Activated effector memory CD4-positive, alpha-beta T cell treated with anti-CD3 and anti-CD28 coated beads, Interleukin-2, amount 50 U/mL, for 16 hours (primary cell): Measurements from ENCODE around the gene HELZ.
A peak's percentile ranks its signal among the peaks of the same experiment; 100 is the strongest.
"Not testable (repeated sequence)": the region's sequence is repeated elsewhere in the genome, so short reads cannot be mapped to it uniquely, and the experiment has no call there.

ENCODE experiments used
- DNase-seq: peaks from one replicate; pipeline ENCODE4 v3.0.0-alpha.2; 2020

HELZ gene

DNA sequence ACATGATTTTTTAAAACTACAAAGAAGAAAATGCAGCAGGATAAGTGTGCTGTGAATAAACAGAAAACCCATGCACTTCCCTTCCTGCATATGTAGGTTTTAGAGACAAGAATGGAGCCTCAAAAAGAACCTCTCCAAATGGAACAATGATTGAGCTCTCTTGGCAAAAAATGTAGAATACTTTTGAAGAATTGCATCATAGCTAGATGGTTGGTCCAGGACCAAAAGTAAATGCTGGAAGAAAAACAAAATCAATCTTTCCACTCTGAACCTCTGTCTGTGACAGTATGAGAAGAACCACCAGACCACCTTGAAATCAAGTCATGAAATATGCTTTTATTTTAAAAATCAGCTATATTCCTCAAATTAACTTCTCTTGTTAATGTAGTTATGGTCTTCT is 17.5 kb downstream of the HELZ start:
- DNase-seq, result no peak

DNA sequence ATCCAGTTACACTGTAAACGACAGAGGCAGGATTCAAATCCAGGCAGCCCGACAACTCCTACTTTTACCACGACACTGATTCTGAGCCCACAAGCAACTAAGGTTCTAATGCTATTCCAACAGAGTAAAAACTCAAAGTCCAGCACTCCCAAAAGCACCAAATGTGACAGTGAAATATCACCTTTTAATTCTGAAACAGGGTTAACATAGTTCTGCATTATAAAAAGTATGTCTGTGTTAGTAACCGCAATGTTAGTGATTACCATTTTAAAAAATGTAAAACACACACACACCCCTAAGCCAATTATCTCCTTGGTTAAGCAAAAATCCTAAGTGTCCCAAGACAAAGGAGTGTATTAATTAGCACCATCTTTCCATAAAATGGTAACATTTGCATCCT is 19.7 kb downstream of the HELZ start:
- DNase-seq, result no peak

DNA sequence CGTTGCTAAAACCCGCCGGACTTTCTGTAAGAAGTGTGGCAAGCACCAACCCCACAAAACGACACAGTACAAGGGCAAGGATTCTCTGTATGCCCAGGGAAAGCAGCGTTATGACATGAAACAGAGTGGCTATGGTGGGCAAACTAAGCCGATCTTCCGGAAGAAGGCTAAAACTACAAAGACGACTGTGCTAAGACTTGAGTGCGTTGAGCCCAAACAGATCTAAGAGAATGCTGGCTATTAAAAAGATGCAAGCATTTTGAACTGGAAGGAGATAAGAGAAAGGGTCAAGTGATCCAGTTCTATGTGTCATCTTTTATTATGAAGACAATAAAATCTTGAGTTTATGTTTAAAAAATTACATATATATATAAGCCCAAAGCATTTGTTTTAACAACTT is 20.3 kb downstream of the HELZ start:
- no peak for DNase-seq

DNA sequence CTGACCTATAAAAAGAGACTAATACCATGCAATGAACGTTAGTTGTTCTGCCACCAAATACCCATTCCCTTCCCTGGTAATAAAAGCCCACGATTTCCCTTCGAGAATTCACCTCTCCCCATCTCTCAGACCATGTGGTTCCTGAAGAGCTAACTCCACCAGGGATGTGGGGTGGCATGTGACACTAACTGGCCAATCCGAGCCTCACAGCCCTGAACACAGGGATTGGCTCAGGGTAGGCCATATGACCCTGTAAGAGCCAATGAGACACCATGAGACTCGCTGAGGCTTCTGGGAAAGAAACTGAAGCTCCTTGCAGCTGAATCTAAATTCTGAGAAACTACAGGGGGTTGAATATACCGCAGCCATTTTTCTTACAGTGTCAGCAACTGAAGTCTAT is 21.1 kb downstream of the HELZ start:
- peak; percentile 59 for DNase-seq

DNA sequence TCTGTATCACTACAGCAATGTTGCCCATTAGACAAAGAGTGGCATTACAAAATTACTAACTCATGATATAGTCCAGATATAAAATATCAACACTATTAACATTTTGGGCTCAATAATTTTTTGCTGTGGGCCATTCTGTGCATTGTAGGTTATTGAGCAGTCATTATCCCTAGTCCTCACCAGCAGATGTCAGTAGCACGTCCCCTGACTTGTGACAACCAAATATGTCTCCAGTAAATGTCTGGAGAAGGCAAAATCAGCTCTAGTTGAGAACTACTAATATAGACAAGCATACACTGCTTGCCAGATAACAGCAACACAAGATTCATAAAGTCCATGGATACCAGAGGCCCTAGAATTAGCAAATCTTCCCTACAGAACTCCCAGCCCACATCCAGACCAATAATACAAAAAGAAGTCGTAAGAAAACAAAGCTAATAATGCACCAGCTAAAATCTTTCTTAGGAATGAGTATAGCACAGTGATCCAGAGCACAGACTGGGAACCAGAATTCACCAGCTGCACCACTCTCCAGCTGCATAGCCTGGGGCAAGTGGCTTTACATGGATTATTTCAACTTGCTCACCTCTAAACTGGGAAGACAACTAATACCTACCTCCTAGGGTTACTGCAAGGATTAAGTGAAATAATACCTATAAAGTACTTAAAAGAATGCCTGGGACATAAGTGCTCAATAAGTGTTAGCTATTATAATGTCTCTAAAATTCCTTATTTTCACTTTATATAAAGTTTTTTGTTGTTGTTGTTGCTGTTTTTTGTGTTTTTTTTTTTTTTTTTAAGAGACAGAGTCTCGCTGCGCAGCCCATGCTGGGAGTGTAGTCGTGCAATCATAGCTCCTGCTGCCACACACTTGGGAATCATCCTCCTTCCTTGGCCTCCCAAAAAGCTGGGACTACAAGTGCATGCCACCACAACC is 23.7 kb downstream of the HELZ start:
- peak; percentile 63 for DNase-seq

DNA sequence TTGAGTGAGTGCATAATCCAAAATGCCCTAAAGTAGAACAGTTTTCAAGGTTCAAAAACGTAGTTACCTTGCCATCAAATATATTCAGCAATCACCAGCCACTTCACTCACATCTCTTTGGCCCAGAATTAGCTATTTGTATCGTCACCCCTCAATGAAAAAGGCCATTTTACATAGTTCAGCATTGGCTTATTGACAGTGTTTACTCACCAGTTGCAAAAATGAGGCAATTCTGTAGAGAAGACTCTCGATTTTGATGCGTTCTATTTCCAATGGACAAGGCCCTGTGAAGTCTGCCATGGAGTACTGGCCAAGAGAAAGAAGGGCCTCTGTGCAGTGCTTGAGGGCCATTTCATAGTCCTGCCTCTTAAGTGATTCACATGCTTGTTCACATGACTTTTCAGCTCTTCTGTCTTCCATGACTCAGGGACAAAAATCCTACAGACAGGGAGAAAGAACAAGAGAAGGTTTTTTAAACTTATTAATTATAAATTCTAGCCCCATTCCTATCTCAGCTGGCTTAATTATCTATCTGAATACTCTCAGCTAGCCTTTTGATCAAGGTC is 26.5 kb downstream of the HELZ start:
- peak; percentile 30 for DNase-seq

DNA sequence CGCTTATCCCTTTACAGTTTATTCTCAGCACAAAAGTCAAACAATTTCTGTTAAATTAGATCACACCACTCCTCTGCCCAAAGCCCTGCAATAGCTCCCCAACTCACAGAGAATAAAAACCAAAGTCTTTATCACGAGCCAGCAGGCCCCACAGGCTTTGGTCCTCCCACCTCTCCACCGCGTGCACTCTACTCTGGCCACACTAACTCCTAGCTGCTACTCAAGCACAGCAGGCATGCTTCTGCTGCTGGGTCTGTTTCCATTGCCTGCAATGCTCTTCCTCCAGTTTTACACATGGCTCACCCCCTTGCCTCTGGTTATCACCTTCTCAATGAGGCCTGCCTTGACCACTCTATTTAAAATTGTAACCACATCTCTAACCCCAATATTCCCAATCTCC is 27.6 kb downstream of the HELZ start:
- DNase-seq, result peak; percentile 41

DNA sequence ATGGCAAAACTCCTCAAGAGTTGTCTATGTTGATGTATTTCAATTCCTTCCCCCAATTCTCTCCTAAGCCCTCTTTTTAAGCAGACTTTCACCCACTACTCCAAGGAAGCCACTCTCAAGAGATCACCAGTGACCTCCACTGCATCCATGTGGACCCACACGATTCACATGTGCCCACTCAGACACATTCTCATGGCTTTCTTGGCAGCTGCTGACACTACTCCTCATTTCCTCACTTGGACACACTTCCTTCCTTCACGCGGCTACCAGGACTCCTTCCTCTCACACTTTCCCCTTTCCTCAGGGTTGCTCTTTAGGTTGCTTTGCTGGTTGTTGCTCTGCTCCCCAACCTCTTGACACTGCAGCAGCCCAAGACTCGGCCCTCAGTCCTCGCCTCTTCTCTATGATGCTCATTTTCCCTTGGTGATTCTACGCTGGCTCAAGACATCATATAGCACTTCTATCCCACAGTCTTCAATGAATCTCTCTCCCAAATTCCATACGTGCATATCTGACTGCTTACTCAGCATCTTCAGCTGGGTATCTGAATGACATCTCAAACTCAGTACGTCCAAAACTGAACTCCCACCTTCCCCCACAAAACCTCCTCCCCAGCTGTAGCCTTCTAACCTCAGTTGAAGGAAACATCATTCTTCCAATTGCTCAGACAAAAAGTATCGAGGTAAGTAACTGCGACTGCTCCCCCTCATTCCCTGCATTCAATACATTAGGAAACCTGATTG is 28.2 kb downstream of the HELZ start:
- DNase-seq, result no peak

DNA sequence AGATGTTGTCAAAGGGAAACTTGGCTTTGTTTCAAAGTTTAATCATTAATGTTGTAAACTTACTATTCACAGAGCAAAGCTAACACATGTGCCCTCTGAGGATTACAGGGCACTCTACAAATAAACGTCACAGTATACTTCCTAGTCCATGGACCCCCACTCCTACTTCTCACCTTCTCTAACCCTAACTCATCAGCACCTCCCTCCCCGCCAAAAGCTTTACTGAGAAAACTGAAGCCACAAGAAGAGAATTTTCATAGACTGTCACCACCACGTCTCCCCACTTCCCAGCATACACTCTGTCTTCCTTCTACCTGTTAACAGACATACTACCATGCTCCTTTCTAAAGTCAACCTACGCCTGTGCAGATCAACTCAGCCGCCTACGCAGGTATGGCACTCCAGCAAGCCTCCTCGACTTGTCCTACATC is 29.0 kb downstream of the HELZ start:
- no peak for DNase-seq

DNA sequence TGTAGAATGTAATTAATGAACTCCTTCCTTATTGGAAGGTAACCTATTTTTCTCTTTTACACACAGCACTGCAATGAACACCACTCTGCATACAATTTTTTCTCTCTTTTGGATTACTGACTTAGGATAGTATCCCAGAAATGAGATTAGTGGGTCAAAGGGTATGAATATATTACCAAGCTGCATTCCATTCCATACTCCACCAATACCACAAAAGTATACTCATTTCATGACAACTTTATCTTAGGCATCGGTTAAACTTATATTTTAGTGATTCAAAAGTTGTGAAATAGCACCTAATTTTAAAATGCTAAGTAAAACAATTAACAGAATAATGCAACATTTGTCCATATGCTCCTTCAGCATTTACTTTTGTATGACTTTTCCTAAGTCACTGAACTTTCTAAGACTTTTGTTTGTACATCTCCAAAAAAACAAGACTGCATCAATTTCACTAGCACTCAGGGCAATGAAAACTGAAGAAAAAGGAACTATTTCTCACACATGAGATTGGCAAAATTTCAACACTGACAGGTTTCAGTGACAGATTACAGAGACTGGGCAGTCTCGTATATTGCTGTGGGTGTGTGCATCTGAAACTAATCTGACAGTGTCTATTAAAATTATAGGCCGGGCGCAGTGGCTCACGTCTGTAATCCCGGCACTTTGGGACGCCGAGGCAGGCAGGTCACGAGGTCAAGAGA is 32.1 kb downstream of the HELZ start:
- no peak for DNase-seq

DNA sequence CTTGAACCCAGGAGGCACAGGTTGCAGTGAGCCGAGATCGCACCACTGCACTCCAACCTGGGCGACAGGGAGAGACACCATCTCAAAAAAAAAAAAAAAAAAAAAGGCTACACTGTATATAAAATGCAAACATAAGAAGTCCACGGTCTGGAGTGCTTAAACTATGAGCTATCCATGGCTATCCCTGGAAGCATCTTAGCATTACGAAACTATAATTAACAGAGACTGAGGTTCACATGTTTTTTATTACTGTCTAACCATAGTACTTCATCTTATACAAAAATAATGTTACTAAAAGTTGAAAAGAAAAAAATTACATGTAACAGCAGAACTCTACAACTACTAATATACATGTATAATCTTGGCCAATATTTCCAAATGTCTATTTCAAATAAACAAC is 32.8 kb downstream of the HELZ start:
- no peak for DNase-seq

DNA sequence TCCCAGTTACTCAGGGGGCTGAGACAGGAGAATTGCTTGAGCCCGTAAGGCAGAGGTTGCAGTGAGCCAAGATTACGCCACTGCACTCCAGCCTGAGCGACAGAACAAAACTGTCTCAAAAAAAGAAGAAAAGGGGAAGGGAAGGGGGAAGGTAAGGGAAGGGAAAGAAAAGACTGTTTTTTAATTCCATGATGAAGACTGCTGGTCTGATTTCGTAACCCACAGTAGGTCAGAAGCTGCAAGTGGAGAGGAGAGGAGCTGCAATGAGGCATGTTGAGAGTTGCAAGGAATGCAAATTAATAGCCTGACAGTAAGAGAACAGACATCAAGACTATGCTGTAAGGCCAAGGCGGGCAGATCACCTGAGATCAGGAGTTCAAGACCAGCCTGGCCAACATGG is 33.3 kb downstream of the HELZ start:
- DNase-seq, result no peak

DNA sequence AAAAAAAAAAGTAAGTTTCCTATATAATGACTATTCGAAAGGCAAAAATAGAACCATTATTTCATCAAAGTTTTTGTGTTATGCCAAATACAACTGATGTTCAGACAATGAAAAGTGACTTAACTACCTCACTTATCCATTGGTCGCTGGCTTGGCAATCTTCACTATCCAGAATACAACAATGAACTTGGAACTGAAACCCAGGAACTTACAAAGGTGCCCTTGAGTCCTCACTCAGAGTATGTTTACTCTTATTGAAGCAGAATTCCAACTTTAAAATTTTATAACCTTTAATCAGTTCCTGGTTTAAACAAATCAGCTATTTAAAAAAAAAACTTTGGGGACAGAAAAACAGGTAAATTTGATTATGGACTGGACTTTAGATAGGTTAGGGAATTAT is 34.1 kb downstream of the HELZ start:
- no peak for DNase-seq

DNA sequence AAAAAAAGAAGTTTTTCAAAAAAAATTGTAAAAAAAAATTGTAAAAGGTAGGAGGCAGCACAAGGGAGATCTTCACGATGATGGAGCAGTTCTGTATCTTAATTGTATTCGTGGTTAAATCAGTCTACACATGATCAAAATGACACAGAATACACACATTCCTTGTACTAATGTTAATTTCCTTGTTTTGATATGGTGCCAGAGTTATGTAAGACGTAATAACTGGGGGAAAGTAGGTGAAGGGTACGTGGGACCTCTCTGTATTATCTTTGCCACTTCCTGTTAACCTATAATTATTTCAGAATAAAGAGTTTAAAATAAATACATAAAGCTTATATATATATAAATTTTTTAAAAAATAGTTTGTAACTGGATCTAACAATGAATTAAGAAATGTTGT is 36.8 kb downstream of the HELZ start:
- DNase-seq, result no peak

DNA sequence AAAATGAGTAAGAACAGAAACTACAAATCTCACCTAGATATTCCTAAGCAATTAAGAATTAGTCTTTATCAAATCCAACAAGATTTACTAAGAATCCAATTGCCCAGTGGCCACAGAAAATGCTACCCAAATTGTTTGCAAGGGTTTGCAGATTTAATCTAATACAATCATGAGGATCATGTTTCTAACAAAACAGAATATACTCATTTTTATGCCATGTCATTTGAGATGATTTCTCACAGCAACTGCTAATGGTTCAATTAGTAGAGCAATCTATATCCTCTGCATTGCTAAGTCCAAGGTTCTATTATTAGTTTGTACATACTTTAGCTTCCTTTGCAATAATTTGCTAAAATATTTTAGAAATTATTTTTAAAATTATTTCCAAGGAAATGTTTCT is 41.2 kb downstream of the HELZ start:
- no peak for DNase-seq

DNA sequence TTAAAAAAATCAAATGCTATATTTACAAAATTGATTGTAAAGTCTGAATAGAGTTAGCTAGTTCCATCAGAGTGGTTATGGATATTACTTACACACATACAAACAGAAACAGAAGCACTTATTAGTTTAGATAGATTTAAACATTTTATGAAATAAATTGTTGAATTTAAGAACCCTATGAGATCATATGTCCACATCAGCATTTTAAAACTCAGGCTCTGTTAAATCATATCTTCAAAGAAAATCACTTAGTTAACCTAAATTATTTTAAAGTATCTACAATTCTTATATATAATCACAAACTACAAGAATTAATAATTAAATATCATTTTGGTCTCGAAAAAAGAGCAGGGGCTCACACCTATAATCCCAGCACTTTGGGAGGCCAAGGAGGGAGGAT is 42.5 kb downstream of the HELZ start:
- DNase-seq, result no peak

DNA sequence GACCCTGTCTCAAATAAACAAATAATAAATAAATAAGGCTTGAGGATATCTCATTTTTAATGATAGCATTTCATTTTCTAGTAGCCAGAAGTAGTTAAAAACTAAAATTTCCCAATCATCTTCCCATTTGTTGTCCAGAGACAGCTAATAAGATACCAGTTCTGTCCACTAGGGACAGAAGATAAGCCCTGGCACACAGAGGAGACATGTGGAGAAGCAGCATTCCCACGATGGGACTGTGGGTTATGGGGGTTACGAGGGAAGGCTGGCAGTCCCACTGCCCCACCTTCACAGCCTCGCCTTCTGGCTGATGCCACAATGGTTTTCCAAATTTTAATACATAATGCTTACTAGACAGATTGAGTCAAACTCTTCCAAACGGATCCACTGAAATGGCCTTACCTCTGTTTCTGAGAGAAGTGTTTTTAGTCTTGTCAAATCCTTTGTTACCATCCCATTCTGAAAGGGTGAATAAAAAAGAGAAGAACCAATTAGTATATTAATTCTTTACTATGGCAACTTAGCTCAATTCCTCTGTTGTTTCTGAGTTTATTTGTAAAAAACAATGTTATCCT is 44.2 kb downstream of the HELZ start:
- DNase-seq, result no peak

DNA sequence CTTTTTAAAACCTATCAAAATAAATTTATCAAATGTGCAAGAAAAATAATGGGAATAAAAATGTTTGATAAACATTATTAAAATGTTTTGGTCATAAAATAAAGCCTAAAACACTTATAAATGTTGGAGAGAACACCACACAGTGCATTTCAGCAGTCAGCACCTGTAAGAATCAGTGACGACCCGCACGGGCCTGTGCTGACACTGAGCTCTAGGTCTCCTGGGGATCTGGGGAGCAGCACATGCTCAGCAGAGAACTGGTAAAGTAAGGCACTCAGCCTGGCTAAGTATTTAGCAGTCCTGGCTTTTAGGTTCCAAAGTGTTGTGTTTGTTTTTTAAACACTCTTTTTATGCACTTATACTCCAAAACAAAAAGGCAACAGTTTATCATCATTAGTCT is 46.9 kb downstream of the HELZ start:
- DNase-seq, result no peak

DNA sequence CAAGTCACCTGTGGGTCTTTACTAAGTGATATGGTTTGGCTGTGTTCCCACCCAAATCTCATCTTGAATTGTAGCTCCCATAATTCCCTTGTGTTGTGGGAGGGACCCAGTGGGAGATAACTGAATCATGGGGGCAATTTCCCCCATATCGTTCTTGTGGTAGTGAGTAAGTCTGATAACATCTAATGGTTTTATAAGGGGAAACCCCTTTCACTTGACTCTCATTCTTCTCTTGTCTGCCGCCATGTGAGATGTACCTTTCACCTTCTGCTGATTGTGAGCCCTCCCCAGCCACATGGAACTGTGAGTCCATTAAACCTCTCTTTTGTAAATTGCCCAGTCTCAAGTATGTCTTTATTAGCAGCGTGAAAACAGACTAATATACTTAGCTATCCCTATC is 48.0 kb downstream of the HELZ start:
- not testable (repeated sequence) for DNase-seq

DNA sequence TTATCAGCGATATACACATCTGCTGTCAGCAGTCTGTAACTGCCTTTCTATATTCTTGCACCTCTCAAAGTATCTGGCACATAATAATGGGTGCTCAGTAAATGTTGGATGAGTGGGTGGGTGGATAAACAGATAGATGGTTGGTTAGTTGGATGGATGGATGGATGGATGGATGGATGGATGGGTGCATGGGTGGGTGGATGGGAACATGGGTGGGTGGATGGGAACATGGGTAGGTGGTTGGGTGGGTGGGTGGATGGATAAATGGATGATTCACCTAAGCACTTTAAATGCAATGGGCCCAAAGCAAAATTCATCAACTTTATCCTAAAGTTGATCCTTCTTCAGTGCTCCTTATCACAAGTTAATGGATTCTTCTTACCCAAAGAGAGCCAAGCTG is 48.6 kb downstream of the HELZ start:
- DNase-seq, result no peak

DNA sequence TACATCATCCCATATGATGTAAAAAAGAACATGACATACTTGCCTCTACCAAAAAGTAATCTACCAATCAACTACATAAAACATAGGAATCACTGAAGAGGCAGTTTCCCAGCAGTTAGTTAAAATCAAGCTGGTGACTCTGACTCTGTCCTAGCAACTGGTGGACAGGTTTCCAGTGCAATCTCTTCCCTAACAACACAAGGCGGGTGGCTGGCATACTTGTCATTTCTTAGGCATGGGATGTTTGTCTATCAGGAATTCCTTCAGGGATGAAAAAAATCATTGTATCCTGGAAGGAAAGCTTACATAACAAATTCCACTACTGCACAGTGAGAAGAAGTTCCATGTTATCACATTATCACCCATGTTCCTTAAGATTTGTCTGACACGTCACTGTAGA is 50.9 kb downstream of the HELZ start:
- DNase-seq, result no peak

DNA sequence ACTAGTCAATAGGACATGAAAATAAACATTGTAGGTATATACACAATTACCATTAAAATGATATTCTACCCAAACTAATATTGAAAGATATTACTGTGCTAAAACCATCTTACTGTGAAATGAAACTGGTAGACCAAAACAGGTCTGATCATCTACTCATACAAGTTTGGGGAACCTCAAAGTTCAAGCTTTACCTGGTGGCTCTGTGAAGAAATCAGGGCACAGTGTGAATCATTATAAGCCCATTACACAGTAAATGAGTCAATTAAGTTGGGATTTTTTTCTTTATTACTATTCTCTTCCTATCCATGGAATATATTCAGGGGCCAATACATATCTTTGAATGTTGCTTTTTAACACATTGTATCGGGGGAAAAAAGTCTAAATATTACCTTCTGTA is 57.1 kb downstream of the HELZ start:
- no peak for DNase-seq

DNA sequence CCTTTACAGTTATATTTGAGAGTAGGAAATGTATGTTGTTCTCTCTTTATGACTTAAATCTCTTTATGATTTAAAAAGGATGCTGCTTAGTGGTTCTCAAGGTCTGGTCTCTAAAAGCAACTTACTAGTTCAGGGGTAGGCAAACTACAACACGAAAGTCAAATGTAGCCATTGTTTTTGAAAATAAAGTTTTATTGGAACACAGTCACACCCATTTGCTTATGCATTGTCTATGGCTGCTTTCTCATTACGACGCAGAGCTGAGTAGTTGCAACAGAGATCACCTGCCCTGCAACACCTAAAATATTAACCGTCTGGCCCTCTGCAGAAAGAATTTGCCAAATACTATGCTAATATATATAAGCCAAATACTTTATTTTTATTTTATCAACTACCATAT is 58.2 kb downstream of the HELZ start:
- no peak for DNase-seq
